A204.1 (cell line): ENCODE data around the gene PHACTR1.
"Not testable (repeated sequence)": the region's sequence is repeated elsewhere in the genome, so short reads cannot be mapped to it uniquely, and the experiment has no call there.

Experiments
- FAIRE-seq: peaks from 2 replicates; lab custom pipeline; 2012; peaks lifted over from hg19 to GRCh38; lab: Jason Lieb, UNC

The PHACTR1 gene

DNA sequence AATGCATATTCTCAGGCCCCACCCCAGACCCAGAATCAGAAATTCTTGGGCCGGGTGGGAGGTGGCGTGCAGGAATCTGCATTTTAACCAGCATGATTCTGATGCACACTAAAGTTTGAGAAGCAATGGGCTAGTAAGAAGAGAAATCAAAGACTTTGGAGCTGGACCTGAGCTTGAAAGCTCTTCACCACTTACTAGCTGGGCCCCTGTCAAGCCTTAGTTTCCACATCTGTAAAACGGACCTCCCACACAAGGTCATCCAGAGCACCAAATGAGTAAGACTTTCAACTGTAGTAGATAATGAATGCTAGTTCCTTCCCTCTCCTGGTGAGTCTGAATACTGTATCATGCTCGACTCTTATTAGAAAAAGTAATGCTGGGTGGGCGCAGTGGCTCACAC lies 524.8 kb downstream of the PHACTR1 start:
- no peak for FAIRE-seq

DNA sequence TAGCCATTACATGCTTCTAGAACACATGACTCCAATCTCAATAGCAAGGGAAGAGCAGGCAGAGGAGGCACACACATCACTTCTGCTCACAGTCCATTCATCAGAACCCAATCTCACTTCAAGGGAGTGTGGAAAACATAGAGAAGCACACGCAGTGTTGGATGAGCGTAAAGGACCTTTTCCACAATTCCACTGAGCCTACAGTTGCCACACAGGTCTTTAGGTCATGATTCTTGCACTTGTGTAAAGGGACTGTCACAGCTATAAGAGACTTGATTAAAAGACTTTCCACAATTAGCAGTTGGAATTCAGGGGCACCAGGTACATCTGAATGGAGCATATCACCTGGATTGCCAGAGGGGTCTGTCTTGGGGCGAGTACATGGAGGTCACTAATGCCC lies 525.6 kb downstream of the PHACTR1 start:
- FAIRE-seq, result no peak

DNA sequence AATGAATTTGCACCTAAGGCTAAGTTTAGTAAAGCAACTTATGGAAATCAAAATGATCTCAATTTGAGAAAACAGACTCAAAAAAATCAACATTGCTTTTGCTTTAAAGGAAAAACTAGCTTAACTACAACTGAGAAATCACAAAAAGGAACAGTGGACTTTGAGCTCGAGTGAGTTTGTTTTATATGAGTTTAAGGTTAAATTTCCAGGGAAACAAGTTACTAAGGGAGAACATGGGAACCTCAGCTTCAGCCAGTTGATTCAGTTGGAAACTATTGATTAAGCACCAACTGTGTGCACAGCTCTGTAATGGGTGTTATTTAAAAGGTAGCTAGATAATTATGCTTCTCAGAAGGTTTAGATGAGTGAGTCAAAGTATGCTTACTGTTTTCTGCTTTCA lies 526.0 kb downstream of the PHACTR1 start:
- no peak for FAIRE-seq

DNA sequence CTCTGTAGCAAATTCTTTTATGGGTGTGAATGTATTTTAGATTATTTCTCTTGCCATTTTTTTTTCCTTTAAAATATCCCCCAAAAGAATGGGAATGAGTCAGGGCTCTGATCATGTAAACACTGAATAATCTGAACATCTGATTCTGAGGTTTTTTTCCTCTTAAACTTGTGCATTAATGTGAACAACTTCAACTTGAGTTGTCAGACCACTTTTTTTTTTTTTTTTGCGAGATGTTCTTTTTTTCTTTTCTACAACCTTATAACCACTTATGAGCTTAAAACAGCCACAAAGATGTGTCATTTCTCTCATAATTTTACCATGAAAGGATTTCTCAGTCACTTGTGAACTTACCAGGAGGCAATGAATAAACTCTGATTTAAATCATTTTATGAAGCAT lies 526.5 kb downstream of the PHACTR1 start:
- FAIRE-seq, result no peak

DNA sequence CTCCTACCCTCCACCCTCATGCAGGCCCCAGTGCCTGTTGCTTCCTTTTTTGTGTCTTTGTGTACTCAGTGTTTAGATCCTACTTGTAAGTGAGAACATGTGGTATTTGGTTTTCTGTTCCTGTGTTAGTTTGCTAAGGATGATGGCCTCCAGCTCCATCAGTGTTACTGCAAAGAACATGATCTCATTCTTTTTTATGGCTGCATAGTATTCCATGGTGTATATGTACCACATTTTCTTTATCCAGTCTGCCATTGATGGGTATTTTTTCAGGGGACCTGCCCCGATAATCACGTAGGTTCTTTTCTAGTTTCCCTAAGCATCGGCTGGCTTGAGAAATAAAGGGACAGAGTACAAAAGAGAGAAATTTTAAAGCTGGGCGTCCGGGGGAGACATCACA lies 527.2 kb downstream of the PHACTR1 start:
- not testable (repeated sequence) for FAIRE-seq

DNA sequence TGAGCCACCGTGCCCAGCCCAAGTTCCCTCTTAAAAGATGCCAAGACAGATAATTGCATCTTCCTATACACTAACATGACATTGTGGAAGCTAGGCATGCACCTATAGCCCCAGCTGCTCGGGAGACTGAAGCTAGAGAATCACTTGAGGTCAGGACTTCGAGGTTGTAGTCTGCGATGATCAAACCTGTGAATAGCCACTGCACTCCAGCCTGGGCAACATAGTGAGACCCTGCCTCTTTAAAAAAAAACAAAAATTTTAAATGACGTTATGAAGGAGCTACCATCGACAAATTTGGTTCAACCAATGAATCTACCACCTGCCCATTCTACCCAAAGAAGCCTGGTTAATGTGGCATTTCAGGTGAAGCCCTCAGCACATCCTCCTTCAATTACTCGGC lies 531.1 kb downstream of the PHACTR1 start:
- no peak for FAIRE-seq

DNA sequence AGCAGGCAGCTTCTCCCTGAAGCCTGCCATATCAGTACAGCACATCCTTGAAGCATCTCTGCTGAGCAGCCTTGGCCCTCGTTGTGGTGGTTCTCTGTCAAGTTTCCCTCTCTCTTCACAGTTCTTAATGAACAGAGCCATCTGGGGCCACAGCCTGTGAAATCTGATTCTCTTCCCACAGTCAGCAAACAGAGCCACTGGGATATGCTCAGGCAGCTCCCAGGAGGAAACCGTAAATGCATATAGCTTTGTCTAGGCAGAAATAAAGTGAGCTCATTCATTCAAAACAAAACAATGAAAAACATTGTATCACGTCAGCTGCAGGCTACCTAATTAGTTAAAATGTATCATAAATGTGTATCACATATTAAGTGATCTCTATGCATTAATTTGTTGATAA lies 531.5 kb downstream of the PHACTR1 start:
- no peak for FAIRE-seq

DNA sequence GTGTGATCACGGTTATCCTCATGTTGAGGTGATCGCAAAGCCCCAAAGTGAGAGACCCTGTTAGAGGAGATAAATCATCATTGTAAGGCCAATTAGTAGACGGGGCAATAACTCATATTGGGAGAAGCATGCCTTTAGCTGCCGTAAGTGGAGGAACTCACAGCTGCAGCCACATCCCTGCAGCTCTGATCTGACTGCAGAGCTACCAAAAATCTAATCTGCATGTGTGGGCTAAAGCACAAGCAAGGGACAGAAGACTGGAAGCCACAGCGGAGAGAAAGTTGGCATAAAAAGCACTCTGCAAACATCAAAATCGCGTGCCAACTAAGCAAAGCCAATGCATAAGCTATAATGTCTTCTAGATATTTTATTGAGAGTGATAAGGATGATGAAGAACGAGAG lies 532.0 kb downstream of the PHACTR1 start:
- FAIRE-seq, result no peak

DNA sequence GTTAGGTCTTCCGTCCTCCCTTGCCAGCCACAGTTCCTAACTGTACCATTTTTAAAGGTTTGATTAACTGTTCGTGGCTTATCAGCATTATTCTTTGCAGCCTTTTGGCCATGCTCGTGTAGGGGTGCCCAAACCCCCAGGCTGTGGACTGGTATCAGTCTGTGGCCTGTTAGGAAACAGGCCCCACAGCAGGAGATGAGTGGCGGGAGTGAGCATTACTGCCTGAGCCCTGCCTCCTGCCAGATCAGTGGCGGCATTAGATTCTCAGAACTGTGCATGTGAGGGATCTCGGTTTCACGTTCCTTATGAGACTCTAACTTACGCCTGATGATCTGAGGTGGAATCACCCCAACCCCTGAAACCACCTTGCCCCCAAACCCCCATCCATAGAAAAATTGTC lies 532.4 kb downstream of the PHACTR1 start:
- no peak for FAIRE-seq

DNA sequence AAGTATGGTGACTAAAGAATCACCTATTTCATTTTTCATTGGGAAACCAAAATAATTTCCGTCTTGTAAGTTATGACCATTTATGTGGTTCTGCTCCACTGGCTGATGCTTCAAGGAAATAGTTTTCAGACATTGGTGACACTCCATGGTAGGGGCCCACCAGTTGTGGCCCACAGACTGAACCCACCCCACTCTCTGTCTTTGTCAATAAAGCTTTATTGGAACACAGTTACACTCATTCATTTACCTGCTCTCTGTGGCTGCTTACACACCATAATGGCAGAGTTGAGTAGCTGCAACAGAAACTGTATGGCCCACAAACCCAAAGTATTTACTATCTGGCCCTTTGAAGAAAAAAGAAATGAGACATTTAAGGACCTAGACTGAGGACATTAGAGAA lies 533.2 kb downstream of the PHACTR1 start:
- no peak for FAIRE-seq

DNA sequence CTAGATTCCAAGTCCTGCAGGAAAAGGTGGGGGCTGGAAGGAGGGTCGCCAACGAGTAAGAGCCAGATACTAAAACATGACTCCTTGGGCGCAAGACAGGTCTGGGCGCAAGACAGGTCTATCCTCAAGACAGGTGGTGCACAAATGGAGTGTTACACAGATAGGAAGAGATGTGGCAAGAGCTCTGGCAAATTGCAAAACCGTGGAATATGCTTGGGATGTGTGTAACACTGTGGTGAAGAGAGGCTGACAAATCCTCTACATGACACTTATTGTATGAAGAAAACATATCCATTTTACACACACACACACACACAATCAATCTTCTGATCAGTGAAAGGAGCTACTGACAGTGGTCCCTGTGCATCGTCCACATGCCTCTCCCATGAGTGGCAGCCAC lies 534.1 kb downstream of the PHACTR1 start:
- no peak for FAIRE-seq

DNA sequence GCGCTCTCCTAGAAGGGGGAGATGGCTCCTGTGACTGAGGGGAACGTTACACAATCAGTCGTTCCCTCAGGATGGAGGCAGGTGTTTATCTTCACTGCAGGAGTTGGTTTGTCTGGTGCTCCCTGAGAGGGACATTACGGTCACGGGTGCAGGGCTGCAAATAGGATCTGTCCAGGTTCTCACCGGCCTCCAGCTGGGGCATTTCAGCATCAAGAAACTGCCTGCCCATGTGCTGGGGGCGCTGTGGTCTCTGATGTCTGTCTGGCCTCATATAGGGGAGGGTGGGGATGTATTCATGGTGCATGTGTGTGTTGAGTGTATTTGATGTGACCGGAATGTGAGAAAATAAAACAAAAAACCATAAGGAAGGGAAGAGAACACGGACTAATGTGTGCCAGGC lies 534.7 kb downstream of the PHACTR1 start:
- no peak for FAIRE-seq

DNA sequence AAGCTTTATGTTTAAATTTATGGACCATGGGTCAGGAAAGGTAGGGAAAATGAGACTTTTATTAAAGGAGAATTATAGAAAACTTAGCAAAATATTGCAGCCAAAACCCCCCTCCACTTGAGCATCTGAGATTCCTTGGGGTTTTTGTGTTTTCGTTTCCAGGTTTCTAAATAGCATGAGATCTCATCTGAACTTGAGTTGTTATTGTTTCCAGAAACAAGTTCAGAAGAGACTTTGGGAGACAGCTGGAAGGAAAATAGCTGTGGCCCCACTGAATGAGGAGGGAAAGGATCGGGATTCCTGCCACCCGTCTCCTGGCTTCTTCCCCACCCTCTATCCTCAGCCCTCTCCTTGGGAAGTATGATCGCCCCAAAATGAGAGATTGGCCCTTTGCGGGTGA lies 536.2 kb downstream of the PHACTR1 start:
- FAIRE-seq, result no peak

DNA sequence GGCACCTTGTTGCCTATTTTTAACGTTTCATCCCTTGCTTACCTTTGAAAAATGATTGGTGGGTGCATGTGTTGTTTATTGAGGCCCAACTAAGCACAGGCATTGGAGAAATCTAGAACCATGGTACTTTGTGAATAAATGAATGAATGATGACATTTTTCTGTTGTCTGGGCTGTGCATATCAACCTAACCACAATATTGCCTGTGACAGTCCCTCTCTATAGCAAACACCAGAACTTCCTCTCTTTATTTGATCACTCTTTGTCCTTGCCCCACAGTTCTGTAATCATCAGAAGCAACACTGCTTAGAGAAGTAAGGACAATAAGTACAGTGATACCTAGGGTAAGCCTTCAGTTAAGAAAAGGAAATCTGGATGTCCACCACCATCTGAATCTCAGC lies 536.7 kb downstream of the PHACTR1 start:
- FAIRE-seq, result no peak

DNA sequence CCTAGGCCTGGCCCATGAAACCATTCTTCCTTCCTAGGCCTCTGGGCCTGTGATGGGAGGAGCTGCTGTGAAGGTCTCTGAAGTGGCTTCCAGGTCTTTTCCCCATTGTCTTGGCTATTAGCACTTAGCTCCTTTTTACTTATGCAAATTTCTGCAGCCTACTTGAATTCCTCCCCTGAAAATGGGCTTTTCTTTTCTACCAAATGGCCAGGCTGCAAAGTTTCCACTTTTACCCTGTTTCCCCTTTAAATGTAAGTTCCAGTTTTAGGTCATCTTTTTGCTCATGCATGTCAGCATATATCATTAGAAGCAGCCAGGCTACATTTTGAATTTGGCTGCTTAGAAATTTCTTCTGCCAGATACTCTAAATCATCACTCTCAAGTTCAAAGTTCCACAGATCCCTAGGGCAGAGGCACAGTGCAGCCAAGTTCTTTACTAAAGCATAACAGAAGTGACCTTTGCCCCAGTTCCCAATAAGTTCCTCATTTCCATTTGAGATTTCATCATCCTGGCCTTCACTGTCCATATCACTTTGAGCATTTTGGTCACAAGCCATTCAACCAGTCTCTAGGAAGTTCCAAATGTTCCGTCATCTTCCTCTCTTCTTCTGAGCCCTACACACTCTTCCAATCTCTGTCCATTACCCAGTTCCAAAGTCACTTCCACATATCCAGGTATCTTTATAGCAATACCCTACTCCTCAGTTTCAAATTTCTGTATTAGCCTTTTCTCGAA lies 539.9 kb downstream of the PHACTR1 start:
- no peak for FAIRE-seq

DNA sequence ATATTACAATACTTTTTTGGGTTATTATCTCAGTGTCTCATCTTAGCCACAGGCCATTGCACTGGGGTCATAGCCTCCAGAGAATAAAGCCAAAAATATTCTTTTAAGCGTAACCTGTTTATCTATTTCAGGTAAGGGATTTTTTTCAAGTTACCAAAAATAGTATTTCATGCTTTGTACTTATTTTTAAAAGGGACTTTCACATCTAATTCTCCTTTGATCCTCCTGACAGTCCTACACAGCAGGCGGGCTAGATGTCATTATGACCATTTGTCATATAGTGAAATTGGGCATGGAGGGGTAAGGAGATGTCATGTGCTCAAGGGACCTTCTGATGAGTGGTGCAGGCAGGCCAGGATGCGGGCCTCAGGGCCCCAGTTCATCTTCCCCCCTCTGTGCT lies 542.8 kb downstream of the PHACTR1 start:
- FAIRE-seq, result no peak

DNA sequence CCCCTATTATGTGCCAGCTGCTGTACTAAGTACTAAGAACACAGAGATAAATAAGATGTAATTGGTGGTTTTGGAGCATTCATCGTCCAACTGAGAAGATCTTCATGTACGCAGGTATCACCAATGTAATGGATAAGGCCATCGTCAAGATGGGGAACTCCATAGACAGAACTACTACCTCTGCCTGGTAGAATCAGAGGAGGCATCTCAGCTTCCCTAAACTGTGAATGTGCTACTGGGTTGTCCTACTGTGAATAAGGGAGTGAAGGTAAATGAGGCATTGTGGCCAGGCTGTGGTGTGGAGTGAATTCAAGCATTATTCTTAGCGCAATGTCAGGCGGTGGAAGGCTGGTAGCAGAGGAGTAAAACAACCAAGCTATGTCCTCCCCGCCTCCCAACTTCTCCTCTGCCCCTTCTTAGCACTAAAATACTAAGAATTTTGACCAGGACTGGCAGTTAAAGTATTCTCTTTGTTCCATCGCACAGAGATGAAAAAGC lies 543.6 kb downstream of the PHACTR1 start:
- FAIRE-seq, result no peak

DNA sequence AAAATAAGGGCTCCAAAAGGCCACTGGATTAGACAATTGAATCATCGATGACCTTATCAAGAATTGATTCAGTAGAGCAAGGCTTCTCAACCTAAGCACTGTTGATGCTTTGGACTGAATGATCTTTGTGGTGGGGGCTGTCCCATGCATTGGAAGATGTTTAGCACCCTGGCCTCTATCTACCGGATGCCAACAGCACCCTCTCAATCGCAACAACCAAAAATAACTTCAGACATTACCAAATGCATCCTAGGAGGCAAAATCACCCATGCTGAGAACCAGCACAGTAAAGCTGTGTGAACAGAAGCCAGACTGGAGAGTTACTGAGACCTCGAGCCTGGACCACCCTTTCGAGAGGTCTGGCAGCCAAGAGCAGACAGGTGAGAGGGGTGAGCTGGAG lies 544.3 kb downstream of the PHACTR1 start:
- no peak for FAIRE-seq

DNA sequence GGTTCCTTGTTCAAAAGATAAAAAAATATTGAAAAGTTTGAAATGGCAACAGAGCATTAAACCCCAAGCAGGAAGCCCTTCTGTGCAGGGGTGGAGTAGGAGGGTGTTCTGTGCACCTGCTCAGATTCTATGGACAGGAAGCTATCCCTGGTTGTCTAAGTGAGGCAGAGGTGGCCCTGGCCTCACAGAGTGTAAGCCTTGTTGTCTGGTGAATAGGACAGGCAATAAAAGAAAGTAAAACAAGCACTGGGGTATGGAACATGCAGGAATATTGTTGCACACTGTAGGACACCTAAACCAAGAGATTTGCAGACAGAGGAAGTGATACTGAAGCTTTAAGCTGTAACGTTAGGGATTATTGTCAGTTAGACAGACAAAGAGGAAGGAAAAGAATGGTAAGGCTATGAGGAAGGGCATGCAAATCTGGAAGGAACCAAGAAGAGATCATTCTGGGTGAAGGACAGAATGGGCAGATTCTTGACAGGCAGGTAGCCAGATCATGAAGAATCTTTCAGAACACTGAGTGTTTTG lies 545.0 kb downstream of the PHACTR1 start:
- no peak for FAIRE-seq

DNA sequence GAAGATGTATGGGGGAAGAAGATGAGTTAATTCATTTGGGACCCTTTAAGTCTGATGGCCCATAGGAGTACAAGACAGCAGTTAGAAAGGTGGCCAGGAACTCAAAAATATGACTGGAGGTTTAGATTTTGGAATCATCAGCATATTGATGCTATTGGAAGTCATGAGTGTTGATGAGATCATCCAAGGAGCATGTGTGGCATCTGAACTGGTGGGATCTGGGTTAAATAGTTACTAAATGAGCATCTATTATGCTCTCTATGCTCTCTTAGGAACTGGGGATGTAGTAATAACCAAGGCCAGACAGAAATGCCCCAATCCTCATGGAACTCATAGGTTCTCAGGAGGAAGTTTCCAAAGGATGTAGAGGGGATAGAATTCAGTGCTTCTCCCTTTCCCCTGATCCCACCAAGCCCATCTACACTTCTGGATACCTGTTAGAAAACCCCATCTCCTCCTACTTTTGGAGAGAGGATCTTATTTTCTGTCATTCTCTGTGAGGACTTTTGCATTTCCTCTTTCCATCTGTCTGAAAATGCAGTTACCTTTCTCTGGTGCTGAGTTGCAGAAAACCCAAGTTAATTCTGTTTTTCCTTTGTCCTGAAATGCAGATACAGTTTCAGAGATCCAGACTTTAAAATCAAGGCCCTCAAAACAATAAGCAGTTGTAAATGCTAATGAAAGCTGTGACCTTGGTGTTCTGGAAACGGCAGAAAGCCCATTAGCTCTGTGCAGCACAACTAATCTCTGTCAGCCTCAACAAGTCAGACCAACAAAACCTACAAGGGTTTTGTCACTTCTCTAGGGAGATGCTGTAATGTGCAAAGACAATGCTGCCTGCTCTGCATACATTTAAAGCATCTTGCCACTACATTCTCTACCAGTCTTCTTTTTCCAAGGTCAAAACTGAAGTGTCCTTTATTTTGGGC lies 546.0 kb downstream of the PHACTR1 start:
- FAIRE-seq, result no peak

DNA sequence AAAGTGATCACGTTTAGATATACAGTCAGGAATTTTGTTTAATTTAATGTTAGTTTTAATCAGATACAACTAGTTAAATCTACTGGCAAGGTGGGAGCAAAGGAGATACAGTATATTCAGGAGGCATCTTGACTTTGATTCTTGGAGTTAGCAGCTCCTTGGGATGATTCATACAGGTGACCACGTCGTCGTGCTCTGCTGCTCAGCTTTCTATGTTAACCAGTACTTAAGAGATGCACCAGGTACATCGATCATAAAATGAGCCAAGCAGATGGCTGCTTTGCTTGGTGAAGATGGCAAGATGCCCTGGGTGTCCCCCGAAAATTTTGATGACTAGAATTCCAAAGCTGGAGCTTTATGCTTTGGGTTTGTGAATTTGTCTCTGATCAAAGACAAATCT lies 547.1 kb downstream of the PHACTR1 start:
- FAIRE-seq, result no peak

DNA sequence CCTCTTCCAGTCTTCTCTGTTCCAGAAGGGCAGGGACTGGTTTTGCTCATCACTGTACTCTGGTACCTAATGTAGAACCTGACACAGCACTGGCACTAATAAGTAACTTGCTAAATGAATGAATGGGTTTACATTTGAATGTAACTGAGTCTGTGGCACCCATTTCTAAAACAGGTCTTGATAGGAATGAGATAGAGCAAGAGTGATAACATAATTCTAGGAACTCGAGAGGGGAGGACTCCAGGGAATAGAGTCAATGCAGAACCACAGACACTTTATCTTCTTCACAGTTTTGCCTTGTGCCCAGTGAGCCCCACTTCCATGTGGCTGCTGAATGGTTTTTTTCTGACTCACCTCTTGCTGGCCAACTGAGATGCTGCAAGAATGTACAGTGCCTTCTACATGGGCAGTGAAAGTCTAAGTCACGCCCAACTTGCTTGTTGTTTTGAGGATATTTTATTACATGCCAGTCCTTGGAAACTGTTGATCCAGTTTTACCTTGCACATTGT lies 550.6 kb downstream of the PHACTR1 start:
- no peak for FAIRE-seq

DNA sequence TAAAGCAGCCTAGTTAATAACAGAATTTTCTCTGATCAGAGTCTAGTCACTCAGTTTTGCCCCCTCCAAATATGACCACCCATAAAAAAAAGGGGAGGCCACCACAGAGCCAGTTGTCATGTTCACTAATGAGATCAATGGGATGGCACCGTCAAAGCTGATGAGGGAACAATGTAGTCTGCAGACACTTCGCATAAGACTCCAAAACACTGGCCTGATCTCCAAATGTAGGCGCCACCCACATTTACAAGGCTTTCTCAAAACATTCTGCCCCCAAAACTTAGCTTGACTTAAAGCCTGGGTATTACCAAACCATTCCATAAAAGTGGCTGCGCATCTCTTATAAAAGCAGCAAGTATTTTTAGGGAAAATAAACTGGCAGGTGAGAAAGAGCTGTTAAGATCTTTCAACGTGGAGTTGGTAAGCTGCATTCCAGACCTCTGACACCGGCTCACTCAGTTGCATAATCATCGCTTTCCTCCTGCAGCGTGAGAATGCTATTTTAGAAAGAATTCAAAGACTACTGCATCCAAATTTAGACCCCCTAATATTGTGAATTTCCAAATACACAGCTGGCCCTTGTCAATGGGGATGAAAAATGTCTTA lies 552.4 kb downstream of the PHACTR1 start:
- FAIRE-seq, result no peak
